GM21786 (cell line): ENCODE measurements around the gene HMCES.

ENCODE experiments used
- ATAC-seq: cut with Tn5 transposase; IDR thresholded peaks from one replicate; pipeline ENCODE4 v1.9.1; 2021; ENCODE audit not compliant: unreplicated experiment

The HMCES gene, protein sequence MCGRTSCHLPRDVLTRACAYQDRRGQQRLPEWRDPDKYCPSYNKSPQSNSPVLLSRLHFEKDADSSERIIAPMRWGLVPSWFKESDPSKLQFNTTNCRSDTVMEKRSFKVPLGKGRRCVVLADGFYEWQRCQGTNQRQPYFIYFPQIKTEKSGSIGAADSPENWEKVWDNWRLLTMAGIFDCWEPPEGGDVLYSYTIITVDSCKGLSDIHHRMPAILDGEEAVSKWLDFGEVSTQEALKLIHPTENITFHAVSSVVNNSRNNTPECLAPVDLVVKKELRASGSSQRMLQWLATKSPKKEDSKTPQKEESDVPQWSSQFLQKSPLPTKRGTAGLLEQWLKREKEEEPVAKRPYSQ

DNA sequence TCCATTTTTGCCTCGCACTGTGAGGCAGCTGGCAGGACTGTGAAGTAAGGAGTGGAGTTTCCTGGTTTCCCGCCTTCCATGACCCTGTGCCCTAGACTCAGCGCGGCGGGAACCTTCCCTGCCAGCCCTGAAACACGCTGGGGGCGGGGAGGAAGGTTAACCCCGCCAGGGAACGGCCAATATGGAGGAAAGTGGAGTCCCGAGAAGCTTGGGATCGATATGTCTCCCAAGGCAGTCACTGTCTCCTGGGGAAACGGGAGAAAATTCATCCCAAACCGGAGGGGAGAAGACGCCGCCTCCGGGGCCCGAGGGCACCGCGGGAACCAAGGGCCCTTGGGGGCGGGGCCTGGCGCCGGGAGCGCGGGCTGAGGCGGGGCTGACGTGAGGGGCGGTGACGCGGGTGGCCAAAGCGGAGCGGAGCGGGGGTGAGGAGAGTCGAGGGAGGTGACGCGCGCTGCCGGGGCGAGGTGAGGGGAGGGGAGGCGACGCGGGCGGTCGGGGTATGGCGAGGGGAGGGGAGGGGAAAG is at the start of gene HMCES:
TSS of gene HMCES (plus strand) at position 432 of the 527 bp plus-strand sequence. CDS start 863 bp downstream, outside the sequence.
- ATAC-seq, result peak; percentile 35

DNA sequence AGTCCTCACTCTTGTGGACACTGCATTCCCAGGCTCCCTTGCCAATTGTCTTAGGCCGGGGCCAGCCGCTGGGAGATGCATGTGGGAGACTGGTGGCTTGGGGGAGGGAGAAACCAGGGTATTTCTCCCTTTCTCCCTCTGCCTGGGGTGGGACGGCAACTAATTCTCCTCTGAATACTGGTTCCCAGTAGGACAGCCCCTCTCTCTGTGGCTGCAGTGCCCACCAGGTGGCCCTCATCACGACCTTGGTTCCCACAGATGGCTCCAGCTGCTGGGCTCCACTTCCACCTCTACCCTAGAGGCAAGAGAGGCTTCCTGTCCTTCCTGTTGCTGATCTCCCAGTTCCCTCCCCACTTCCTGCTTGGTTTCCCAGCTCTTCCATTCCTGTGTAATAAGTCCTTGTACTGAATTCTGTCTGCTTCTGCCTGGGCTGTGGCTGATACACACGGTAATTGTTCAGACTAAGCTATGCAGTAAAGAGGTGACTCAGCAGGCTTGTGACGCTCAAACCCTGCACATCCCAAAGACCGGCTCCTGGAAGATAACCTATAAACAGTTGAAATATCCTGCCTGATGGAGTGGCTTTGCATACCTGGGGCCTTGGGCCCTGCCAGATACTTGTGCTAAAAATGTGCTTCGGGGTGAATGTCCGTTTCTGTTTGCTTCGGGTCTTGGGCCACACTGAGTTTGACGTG is 49.6 kb upstream of the HMCES start:
- no peak for ATAC-seq

DNA sequence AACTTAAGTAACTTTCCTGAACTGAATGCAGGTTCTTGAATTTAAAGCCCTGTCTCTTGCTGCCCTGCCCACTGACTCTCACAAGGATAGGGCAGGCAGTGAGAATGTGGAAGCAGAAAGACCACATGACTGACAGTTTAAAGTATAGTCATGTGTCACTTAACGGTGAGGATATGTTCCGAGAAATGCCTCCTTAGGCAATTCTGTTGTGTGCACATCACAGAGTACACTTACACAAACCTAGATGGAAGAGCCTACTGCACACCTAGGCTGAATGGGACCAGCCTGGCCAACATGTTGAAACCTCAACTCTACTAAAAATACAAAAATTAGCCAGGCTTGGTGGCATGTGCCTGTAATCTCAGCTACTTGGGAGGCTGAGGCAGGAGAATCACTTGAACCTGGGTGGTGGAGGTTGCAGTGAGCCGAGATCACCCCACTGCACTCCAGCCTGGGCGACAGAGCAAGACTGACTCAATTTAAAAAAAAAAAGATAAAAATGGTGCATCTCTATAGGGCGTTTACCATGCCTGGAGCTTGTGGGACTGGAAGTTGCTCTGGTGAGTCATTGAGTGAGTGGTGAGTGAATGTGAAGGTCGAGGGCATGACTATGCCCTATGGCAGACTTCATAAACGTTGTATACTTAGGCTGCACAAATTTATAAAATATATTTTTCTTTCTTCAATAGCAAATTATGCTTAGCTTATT is 48.2 kb upstream of the HMCES start:
- no peak for ATAC-seq

DNA sequence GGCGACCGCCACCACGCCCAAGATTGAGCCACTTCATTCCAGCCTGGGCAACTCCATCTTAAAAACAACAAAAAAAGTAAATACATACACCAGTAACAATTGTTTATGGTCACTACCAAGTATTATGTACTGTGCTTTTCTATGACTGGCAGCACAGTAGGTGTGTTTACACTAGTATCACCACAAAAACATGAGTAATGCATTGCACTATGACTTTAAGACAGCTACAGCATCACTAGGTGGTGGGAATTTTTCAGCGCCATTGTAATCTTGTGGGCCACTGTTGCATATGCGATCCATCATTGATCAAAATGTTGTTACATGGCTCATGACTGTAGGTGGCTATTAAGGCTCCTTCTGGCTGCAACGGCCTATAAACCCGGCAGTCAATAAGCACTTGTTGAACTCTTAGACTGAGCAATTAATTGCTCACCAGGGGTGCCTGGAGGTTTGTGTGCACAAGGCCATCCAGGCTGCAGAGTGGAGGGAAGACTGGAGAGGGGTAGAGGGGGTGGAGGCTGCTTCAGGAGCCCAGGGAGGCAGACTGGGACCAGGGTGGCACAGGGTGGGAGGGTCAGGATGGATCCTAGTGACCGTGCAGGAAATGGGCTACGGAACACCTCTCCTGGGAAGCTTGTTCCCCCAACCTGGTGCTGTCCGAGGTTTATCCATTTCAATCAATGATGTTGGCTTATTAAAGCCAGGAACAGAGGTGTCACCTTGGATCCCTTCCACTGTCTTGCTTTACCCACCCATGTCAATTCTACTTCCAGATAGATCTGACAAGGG is 47.1 kb upstream of the HMCES start:
- no peak for ATAC-seq

DNA sequence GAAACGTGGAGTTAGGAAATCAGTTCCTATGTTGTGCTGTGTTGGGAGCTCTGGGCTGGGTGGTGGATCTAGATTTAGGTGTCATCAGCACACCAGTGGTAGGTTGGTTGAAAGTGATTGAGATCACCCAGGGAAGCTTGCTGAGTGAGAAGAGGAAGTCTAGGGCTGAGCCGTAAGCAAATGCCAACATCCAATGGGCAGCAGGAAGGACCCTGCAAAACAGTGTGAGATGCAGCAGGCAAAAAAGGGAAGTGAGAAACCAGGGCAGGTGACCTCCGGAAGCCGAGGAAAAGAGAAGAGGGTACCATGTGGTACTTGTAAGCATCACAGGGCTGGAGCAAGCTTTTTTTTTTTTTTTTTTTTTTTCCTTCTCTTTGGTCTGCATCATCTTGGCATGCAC is 45.1 kb upstream of the HMCES start:
- peak; percentile 96 for ATAC-seq

DNA sequence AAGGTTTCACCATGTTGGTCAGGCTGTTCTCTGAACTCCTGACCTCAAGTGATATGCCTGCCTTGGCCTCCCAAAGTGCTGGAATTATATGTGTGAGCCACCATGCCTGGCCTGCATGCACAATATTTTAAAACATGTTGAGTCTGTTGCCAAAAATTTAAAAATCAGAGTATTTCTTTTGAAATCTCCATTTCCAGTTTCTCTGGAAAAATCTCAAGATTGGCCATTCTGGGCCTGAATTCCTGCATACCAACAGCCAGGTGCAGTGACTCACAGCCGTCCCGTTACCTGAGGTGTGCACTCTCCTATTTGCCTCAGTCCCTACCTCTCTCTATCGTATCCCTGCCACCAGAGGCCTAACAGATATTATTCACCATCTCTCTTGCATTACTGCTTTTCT is 44.2 kb upstream of the HMCES start:
- no peak for ATAC-seq

DNA sequence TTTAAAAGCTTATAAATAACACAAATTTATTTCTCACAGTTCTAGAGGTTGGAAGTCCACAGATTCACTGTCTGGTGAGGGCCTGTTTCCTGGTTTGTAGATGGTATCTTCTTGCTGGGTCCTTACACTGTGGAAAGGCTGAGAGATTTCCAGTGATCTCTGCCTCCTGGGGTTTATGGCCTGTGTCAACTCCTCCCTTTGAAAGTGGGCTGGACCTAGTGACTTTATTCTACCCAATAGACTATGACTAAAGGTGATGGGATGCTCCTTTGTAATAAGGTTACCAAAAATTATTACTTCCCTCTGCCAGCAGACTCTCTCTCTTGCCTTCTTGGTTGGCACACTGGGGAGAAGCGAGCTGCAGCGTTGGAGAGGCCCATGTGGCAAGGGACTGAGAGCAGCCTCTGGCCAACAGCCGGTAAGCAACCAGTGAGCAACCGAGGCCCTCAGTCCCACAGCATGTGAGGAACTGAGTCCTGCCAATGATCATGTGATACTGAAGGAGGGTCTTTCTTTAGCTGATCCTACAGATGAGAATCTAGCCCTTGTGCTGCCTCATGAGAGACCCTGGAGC is 43.2 kb upstream of the HMCES start:
- no peak for ATAC-seq

DNA sequence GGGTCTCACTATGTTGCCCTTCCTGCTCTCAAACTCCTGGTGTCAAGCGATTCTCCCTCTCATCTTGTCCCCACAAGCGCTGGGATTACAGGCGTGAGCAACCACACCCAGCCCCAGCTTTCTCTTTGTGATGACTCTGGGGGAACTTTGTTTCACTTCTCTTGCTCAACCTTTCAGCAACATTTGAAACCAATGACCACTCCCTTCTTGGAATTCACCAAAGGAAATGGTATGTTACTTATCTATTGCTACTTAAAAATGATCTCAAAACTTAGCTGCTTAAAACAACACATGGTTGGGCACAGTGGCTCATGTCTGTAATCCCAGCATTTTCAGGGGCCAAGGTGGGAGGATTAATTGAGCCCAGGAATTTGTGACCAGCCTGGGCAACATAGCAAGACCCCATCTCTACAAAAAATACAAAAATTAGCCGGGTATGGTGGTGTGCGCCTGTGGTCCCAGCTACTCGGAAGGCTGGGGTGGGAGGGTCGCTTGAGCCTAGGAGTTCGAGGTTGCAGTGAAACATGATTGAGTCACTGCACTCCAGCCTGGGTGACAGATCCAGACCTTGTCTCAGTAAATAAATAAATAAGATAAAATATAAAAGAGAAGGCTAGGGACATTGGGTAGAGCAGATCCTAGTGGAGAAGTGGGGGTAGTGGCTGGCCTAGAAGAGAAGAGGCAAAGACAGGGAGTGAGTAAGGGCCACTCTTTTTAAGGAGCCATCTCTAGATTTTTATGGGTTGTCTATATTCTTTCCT is 39.5 kb upstream of the HMCES start:
- ATAC-seq, result no peak

DNA sequence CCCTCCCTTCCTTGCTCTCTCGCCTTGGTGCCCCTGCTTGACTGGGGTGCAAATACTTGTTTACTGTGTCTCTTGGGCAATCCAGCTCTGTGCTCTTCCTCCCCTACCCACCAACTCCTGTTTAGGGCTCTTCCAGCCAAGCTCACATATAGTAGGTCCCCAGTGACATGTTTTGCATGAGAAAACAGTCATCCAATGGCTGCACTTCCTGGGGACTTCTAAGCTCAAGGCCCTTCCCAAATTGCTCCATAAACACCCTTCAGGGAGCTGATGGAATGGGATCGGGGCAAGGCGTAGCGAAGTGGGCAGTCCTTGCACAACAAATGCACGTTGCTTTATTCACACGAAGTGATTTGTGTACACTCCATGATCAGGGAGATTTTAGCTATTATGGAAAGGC is 38.7 kb upstream of the HMCES start:
- no peak for ATAC-seq

DNA sequence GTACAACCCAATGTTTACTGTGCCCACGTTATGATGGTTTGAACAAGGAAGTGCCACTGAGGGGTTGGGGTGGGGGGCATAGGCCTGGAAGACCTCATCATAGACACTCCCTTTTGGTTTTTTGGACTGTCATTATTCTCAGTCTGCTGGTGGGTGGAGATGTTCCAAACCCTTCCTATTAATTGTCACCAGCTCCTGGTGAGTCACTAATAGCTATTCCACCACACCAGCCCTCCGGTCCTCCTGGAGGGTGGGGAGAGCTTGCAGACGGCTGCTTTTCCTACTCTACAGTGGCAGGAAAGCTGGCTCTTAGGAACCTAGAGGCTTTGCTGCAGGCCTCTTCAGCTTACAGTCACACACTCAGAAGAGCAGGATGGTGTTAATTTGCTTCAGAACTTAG is 38.2 kb upstream of the HMCES start:
- ATAC-seq, result no peak

DNA sequence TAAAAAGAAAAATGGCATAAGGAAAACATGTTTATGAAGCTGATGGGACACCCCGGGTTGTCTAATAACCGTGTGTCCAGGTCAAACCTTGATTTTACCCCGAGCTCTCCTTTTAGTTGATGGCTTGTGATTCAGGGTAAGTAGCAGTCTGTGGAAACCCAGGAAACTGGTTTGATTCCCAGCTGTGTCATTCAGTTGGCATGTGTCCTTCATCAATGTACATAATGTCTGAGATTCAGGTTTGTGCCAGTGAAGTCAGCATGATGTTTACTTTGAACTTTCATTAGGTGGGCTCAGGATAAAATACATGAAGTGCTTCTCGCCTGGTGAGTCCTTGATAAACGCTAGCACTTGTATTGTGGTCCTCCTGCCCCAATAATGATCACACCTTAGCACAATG is 33.5 kb upstream of the HMCES start:
- ATAC-seq, result no peak

DNA sequence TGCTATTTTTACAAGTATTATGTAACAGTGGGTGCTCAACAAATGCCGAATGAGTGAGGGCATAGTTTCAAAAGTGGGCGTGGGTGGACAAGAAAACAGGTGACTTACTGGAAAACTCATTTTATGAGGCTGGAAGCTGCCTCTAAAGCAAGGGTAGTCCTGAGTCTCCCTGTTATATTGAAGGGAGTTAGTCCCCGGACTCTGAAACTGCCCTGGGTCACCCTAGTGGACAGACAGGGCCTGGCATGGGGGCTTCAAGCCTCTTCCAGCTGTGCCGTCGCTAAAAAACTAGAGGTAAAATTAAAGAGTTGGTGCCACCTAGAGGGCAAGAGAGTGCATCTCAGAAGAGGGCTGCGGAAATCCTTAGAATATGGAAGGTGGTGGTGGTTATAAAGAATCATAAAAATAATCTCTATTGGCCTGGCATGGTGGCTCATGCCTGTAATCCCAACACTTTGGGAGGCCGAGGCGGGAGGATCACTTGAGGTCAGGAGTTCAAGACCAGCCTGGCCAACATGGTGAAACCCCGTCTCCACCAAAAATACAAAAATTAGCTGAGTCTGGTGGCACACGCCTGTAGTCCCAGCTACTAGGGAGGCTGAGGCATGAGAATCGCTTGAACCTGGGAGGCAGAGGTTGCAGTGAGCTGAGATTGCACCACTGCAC is 32.9 kb upstream of the HMCES start:
- ATAC-seq, result peak; percentile 63

DNA sequence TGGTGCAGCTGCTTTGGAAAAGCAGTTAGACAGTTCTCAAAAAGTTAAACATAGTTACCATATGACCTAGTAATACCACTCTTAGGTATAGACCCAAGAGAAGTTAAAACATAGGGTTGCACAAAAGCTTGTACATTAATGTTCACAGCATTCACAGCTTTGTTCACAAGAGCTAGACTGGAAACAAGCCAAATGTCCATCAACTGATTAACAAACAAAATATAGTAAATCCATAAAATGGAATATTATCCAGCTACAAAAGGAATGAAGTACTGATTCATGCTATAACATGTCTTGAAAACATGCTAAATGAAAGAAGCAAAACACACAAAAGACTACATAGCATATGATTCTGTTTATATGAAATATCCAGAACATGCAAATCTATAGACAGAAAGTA is 32.0 kb upstream of the HMCES start:
- no peak for ATAC-seq

DNA sequence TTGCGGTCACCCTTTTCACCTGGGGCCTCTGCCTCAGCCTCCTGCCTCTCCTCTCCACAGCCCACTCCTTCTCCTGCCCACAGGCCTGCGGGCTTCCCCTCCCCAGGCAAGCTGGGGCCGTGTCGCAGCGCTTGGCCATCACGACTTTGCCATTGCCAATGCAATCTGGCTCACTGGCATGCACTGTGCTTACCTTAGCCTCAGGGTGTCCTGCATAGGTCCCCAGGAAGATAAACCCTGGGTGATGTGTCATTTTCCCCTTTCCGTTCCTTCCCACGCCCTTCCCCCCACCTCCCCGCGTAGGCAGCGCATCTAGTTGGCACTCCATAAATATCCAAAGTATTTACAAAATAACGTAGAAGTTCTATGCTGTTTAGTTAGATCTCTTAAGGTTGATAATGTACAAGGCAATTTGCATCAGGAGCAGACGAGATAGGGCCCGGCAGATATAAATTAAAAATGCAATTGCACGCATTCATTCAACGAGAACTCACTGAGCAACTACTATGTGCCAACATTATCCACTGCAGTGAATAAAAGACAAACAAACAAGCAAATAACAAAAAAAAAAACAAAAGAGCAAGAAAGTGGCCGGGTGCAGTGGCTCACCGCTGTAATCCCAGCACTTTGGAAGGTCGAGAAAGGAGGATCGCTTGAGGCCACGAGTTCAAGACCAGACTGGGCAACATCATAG is 30.2 kb upstream of the HMCES start:
- no peak for ATAC-seq

DNA sequence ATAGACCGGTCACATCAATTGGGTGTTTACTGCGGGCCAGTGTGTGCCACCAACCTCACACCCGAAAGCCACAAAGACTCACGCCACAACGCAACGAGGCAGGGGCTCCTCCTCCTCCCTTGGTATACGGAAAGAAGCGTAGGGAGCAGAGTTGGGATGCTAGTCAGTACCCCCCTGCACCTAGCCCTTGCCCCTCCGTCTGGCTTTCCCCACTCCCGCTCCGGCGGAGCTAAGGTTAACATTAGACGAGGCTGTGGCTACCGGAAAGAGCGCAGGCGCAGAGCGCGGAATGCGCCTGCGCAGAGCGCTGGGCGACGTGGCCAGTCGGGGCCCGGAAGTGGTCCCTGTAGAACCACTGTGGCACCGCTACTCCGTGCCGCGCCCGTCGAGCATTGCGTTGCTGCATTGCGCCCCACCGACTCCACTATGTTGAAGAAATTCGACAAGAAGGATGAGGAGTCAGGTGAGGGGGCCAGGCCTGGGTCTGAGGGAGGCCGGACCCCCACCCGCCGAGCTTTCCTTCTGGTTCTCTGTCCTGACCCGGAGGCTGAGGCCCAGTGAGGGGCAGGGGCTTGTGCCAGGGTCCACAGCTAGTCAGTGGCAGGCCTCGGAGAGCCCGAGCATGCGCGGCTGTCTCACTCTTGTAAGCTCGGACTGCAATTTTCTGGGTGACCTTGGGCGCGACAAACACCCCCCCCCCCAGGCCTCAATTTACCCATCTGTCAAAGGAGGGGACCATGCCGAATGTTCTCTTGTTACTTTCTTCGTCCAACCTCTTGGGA is 29.2 kb upstream of the HMCES start, which contains the start of gene COPG1:
TSS of gene COPG1 (plus strand) at position 323 of the 782 bp plus-strand sequence. CDS start at position 427, 104 bp downstream.
- peak; percentile 82 for ATAC-seq

DNA sequence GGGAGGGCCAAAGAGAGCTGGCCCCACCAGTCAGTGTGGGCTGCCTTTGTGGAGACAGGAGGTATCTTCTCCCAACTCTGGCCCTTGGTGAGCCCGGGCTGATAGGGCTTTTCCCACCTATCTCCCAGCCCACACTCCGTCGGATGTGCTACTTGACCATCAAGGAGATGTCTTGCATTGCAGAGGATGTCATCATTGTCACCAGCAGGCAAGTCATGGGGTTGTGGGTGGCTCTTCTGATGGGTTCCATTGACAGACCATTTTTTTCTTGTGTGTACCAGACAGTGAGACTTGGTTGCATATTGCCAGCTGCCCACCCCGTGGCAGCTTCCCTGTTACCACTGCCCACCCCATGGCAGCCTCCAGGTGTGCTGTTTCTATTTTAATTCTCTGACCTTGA is 25.9 kb upstream of the HMCES start:
- no peak for ATAC-seq

DNA sequence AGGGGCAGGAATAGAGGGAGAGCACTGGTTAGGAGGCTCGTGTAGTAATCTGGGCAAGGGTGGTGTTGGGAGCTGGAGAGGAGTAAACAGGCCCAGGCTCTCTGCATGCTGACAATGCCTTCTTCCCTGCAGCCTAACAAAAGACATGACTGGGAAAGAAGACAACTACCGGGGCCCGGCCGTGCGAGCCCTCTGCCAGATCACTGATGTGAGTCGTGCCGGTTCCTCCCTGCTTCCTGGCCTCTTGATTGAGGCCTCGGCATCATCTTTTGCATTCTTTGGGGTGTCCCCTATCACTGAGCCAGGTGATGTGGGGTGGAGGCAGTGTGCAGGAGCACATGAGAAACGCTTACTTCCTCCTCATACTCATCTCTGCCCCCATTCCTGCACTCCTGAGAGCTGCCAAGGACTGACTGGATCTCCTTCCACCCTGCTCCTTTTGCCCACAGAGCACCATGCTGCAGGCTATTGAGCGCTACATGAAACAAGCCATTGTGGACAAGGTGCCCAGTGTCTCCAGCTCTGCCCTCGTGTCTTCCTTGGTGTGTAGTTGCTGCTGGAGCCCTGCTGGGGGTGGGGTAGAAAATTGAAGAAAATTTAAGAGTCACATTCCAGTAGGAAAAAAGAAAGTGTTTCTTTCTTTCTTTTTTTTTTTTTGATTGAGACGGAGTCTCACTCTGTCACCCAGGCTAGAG is 24.0 kb upstream of the HMCES start:
- ATAC-seq, result no peak
